DOHH2 (cell line): ENCODE results near the gene ARID1B.

ENCODE experiments used
- CTCF ChIP-seq: fragments of 200-600 bp; sonication (generic); IDR thresholded peaks from one replicate; pipeline ENCODE4 v1.5.1; 2014; ENCODE audit warnings: antibody characterized with exemption, mild to moderate bottlenecking, low read depth, low read length; ENCODE audit not compliant: poor library complexity, severe bottlenecking
- EZH2phosphoT487 ChIP-seq: fragments of 200-600 bp; sonication (generic); IDR thresholded peaks from 2 replicates; pipeline ENCODE4 v1.6.1; 2017; ENCODE audit warnings: borderline replicate concordance, mild to moderate bottlenecking, antibody characterized with exemption, low read length, moderate library complexity, mixed read lengths

GRCh38 chr6:156975414-156975813 lies 198.2 kb downstream of the ARID1B start:
- TF ChIP-seq CTCF (no peak), EZH2phosphoT487 (no peak)
